H9 (cell line): ENCODE results near the gene LNP1. TPM values are rescaled to one million over a fixed set of nuclear protein-coding genes. Genes with fewer than 3 reads are reported as not detected.

ENCODE experiments used
- DNase-seq: peaks from one replicate; pipeline ENCODE4 v3.0.0-alpha.2; 2017
- H2AFZ ChIP-seq: one replicate; pipeline ENCODE4 v1.6.1; 2013; ENCODE audit warnings: mild to moderate bottlenecking, low read length, control low read depth, moderate library complexity
- H2AK5ac ChIP-seq: 2 replicates; pipeline ENCODE4 v1.6.1; 2013; ENCODE audit warnings: low read length, control low read depth, mixed read lengths; ENCODE audit not compliant: insufficient read length
- H2BK120ac ChIP-seq: one replicate; pipeline ENCODE4 v1.6.1; 2013; ENCODE audit warnings: low read depth, mild to moderate bottlenecking, low read length, control low read depth, inconsistent platforms; ENCODE audit not compliant: poor library complexity, severe bottlenecking
- H2BK12ac ChIP-seq: 2 replicates; pipeline ENCODE4 v1.6.1; 2013; ENCODE audit warnings: low read length, control low read depth, mixed read lengths, low read depth; ENCODE audit not compliant: insufficient read length
- H2BK15ac ChIP-seq: 2 replicates; pipeline ENCODE4 v1.6.1; 2013; ENCODE audit warnings: low read depth, low read length, control low read depth
- H2BK20ac ChIP-seq: one replicate; pipeline ENCODE4 v1.6.1; 2013; ENCODE audit warnings: low read depth, mild to moderate bottlenecking, low read length, control low read depth, inconsistent platforms; ENCODE audit not compliant: poor library complexity, severe bottlenecking
- H2BK5ac ChIP-seq: 2 replicates; pipeline ENCODE4 v1.6.1; 2013; ENCODE audit warnings: low read length, control low read depth, mixed read lengths; ENCODE audit not compliant: insufficient read length
- H3K14ac ChIP-seq: 2 replicates; pipeline ENCODE4 v1.6.1; 2013; ENCODE audit warnings: low read length, control low read depth; ENCODE audit not compliant: insufficient read depth
- H3K18ac ChIP-seq: 2 replicates; pipeline ENCODE4 v1.6.1; 2013; ENCODE audit warnings: low read depth, mild to moderate bottlenecking, mixed read lengths, low read length, control low read depth; ENCODE audit not compliant: insufficient read length
- H3K23ac ChIP-seq: 2 replicates; pipeline ENCODE4 v1.6.1; 2013; ENCODE audit warnings: low read length, control low read depth, mixed read lengths, low read depth; ENCODE audit not compliant: insufficient read length
- H3K23me2 ChIP-seq: 2 replicates; pipeline ENCODE4 v1.6.1; 2013; ENCODE audit warnings: low read depth, mild to moderate bottlenecking, mixed read lengths, low read length, control low read depth; ENCODE audit not compliant: insufficient read length, poor library complexity, severe bottlenecking
- H3K27ac ChIP-seq: 2 replicates; pipeline ENCODE4 v1.5.1; 2013; ENCODE audit warnings: low read length, control low read depth, mixed read lengths, low read depth; ENCODE audit not compliant: insufficient read length
- H3K27me3 ChIP-seq: 2 replicates; pipeline ENCODE4 v1.6.1; 2013; ENCODE audit warnings: low read length, control low read depth, inconsistent platforms; ENCODE audit not compliant: insufficient read depth
- H3K4ac ChIP-seq: 2 replicates; pipeline ENCODE4 v1.6.1; 2013; ENCODE audit warnings: low read depth, mild to moderate bottlenecking, control low read depth, inconsistent platforms, low read length, moderate library complexity
- H3K4me1 ChIP-seq: 2 replicates; pipeline ENCODE4 v1.6.1; 2013; ENCODE audit warnings: low read length, control low read depth, inconsistent platforms; ENCODE audit not compliant: insufficient read depth
- H3K4me2 ChIP-seq: 2 replicates; pipeline ENCODE4 v1.6.1; 2013; ENCODE audit warnings: low read length, control low read depth, mixed read lengths; ENCODE audit not compliant: insufficient read length, insufficient read depth
- H3K56ac ChIP-seq: 2 replicates; pipeline ENCODE4 v1.6.1; 2013; ENCODE audit warnings: low read depth, mild to moderate bottlenecking, mixed read lengths, low read length, control low read depth; ENCODE audit not compliant: insufficient read length
- H3K79me1 ChIP-seq: 2 replicates; pipeline ENCODE4 v1.6.1; 2013; ENCODE audit warnings: low read depth, mild to moderate bottlenecking, moderate library complexity, low read length, control low read depth, inconsistent platforms; ENCODE audit not compliant: insufficient read depth, poor library complexity, severe bottlenecking
- H3K79me2 ChIP-seq: 2 replicates; pipeline ENCODE4 v1.6.1; 2013; ENCODE audit warnings: low read length, control low read depth, inconsistent platforms; ENCODE audit not compliant: insufficient read depth
- H3K9ac ChIP-seq: 2 replicates; pipeline ENCODE4 v1.6.1; 2013; ENCODE audit warnings: low read length, control low read depth, mixed read lengths; ENCODE audit not compliant: insufficient read length; ENCODE audit errors: extremely low read depth
- H3K9me3 ChIP-seq: one replicate; pipeline ENCODE4 v1.6.1; 2013; ENCODE audit warnings: low read depth, low read length, inconsistent platforms; ENCODE audit not compliant: control insufficient read depth
- H3T11ph ChIP-seq: one replicate; pipeline ENCODE4 v1.6.1; 2013; ENCODE audit warnings: mild to moderate bottlenecking, low read length, control low read depth, inconsistent platforms
- H4K20me1 ChIP-seq: one replicate; pipeline ENCODE4 v1.6.1; 2013; ENCODE audit not compliant: control insufficient read depth, insufficient read length, insufficient read depth
- H4K5ac ChIP-seq: 2 replicates; pipeline ENCODE4 v1.6.1; 2013; ENCODE audit warnings: low read depth, mild to moderate bottlenecking, mixed read lengths, low read length, control low read depth; ENCODE audit not compliant: insufficient read length
- H4K8ac ChIP-seq: replicated peaks from 2 replicates; pipeline ENCODE4 v1.6.1; 2013; ENCODE audit warnings: low read length, control low read depth, mixed read lengths, low read depth; ENCODE audit not compliant: insufficient read length
- H4K91ac ChIP-seq: 2 replicates; pipeline ENCODE4 v1.6.1; 2013; ENCODE audit warnings: low read depth, mild to moderate bottlenecking, moderate library complexity, mixed read lengths, low read length, control low read depth; ENCODE audit not compliant: insufficient read length
- H3K27ac Mint-ChIP-seq, 3 experiments: 2 replicates in 2 of 3; 3 replicates in 1 of 3; pipeline ENCODE4 v1.8.0; 2020 to 2021; ENCODE audit warnings: mixed read lengths in 3 of 3, mild to moderate bottlenecking in 1 of 3, moderate library complexity in 1 of 3
- H3K27me3 Mint-ChIP-seq: 2 replicates; pipeline ENCODE4 v1.8.0; 2021; ENCODE audit warnings: low read depth, mild to moderate bottlenecking, moderate library complexity, mixed read lengths
- H3K36me3 Mint-ChIP-seq, 3 experiments: 2 replicates in 2 of 3; 3 replicates in 1 of 3; pipeline ENCODE4 v1.8.0; 2020 to 2021; ENCODE audit warnings: low read depth in 3 of 3, mixed read lengths in 3 of 3; ENCODE audit not compliant: insufficient read depth in 1 of 3
- H3K4me1 Mint-ChIP-seq, 2 experiments: 2 replicates each; pipeline ENCODE4 v1.8.0; 2020; ENCODE audit warnings: mixed read lengths in 2 of 2
- H3K4me3 Mint-ChIP-seq, 2 experiments: 2 replicates in 1 of 2; 3 replicates in 1 of 2; pipeline ENCODE4 v1.8.0; 2020 to 2021; ENCODE audit warnings: mild to moderate bottlenecking in 2 of 2, mixed read lengths in 2 of 2, moderate library complexity in 1 of 2
- H3K9me3 Mint-ChIP-seq, 2 experiments: 2 replicates in 1 of 2; 3 replicates in 1 of 2; pipeline ENCODE4 v1.8.0; 2020; ENCODE audit warnings: mild to moderate bottlenecking in 2 of 2, mixed read lengths in 2 of 2, moderate library complexity in 1 of 2
- WGBS: extraction: QIAGEN DNeasy Blood & Tissue Kit; methylation state at CpG from one replicate; pipeline ENCODE4 v1.1.7; 2013; ENCODE audit warnings: missing lambda C conversion rate, low lambda C conversion rate, mixed read lengths; ENCODE audit not compliant: insufficient read length; ENCODE audit errors: extremely low coverage; 5-methylcytosine and 5-hydroxymethylcytosine counted together
- total RNA-seq: library from RNA; stranded (reverse); gene quantifications from 2 replicates; pipeline ENCODE4 v1.2.1, GENCODE V29; 2021
- TF ChIP-seq, protein P1 (sequence below): fragments of 200-600 bp; sonication (generic); conservative IDR thresholded peaks from 3 replicates; pipeline ENCODE4 v1.8.0; 2021; ENCODE audit warnings: antibody characterized with exemption, mild to moderate bottlenecking

The LNP1 gene
- total RNA-seq, 1 experiment from 2014 or later = 4.1 TPM

DNA sequence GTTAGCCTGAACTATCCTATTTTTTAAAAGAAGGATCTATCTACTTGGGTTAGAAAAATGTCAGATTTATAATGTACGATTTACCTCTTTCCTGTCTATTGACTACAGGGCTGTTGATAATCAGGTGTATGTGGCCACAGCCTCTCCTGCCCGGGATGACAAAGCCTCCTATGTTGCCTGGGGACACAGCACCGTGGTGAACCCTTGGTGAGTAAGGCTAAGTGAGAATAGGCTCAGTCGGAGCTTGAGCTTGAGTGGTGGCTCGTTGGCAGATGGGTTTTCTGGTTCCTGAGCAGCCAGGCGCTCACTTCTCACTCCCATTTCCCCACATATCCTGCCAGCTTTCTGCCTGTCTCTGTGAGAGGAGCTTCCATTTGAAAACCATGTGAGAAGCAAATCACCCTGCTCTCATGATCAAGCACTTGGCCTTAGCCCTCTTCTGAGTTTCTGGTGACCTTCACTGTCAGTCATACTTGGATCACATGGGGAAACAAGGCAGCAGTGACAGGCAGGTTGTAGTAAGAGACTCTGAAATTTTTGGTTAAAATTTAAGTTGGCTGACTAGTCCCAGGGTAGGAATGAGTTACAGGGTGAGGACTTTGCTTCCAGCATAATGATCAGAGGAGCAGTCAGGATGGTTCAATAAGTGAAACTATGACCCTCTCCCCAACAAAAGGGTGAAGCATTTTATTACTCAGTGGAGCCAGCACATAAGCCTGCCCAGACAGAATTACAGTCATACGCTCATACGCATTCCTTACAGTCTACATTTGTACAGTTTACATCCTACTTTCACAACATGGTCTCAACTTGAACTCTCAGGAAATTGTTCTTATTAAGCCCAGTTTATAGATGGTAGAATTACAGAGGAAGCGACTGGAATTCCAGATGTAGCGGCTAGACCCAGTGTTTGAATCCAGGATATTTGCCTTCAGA is 48.8 kb upstream of the LNP1 start:
- H2BK120ac ChIP-seq = no peak overlapping the region
- H3K27ac ChIP-seq = no peak overlapping the region
- H2AFZ ChIP-seq = no peak overlapping the region
- H3K4me1 ChIP-seq = no peaks in the 10 kb centered on the region
- no CpG with 5 or more reads among the region's 10 CpGs for WGBS
- H4K5ac ChIP-seq = no peak overlapping the region
- H3K9me3 ChIP-seq = no peaks in the 10 kb centered on the region
- H3T11ph ChIP-seq = no peak overlapping the region
- no peak overlapping the region for H3K4ac ChIP-seq
- no peak overlapping the region for H2AK5ac ChIP-seq
- no peak overlapping the region for H3K18ac ChIP-seq
- H3K79me1 ChIP-seq = no peaks in the 10 kb centered on the region
- DNase-seq = no peak
- Mint-ChIP-seq H3K27ac (peak overlapping the region in 1 of 3 experiments; percentile 6; a peak in 1 of 7 replicates), H3K27me3 (no peaks in the 10 kb centered on the region), H3K36me3 (peaks cover 12 to 45% (median 19%) of the 10 kb centered on the region in 3 experiments; a peak in 6 of 7 replicates), H3K4me3 (no peak overlapping the region), H3K4me1 (no peaks in the 10 kb centered on the region), H3K9me3 (no peaks in the 10 kb centered on the region)
- H2BK15ac ChIP-seq = no peak overlapping the region
- H3K14ac ChIP-seq = no peak overlapping the region
- no peak overlapping the region for H3K23ac ChIP-seq
- no peak overlapping the region for H4K8ac ChIP-seq
- TF ChIP-seq, protein P1, sequence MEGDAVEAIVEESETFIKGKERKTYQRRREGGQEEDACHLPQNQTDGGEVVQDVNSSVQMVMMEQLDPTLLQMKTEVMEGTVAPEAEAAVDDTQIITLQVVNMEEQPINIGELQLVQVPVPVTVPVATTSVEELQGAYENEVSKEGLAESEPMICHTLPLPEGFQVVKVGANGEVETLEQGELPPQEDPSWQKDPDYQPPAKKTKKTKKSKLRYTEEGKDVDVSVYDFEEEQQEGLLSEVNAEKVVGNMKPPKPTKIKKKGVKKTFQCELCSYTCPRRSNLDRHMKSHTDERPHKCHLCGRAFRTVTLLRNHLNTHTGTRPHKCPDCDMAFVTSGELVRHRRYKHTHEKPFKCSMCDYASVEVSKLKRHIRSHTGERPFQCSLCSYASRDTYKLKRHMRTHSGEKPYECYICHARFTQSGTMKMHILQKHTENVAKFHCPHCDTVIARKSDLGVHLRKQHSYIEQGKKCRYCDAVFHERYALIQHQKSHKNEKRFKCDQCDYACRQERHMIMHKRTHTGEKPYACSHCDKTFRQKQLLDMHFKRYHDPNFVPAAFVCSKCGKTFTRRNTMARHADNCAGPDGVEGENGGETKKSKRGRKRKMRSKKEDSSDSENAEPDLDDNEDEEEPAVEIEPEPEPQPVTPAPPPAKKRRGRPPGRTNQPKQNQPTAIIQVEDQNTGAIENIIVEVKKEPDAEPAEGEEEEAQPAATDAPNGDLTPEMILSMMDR = no peak
- H2BK20ac ChIP-seq = no peak overlapping the region
- no peaks in the 10 kb centered on the region for H4K20me1 ChIP-seq
- no peak overlapping the region for H3K4me2 ChIP-seq
- no peaks in the 10 kb centered on the region for H3K27me3 ChIP-seq
- no peaks in the 10 kb centered on the region for H3K23me2 ChIP-seq
- H3K79me2 ChIP-seq = no peaks in the 10 kb centered on the region
- no peak overlapping the region for H3K9ac ChIP-seq
- no peak overlapping the region for H2BK12ac ChIP-seq
- H4K91ac ChIP-seq = no peak overlapping the region
- no peak overlapping the region for H3K56ac ChIP-seq
- no peak overlapping the region for H2BK5ac ChIP-seq
